Measurements from ENCODE around the gene TBC1D4. TPM values are rescaled to one million over a fixed set of nuclear protein-coding genes. Genes with fewer than 3 reads are reported as not detected.
"Not testable (repeated sequence)": the region's sequence is repeated elsewhere in the genome, so short reads cannot be mapped to it uniquely, and the experiment has no call there.

Gene TBC1D4
- total and polyA plus RNA-seq, 2 donors: 18.8 to 22.8 TPM

DNA sequence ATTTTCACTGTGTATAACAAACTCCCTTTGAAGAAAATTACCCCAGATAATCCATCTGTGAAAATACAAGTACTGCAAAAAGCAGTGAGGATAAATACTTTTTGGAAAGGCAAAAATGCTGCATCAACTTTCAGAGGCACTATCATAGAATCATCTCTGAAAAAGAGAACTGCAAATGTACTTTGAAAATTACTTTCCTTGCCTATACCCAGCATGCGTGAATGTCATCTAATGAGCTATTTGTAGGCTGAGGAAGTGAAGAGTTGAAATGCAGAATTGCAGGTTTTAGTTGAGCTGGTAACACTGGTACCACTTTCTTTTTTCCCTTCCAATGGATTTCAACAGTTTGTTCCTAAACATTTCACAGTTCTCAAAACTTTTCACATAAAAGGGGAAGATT lies 196.7 kb downstream of the TBC1D4 start:
- H3K4me3 ChIP-seq (ENCODE audit: low read length in 2 of 2): no peak overlapping the region
- H3K9me3 ChIP-seq (ENCODE audit: control insufficient read depth in 2 of 2, insufficient read depth in 1 of 2, low read length in 1 of 2): no peaks in the 10 kb centered on the region
- WGBS: 94% methylated on average over 1 of the region's 1 CpG
- H3K27me3 ChIP-seq (ENCODE audit: control insufficient read depth in 2 of 2, insufficient read depth in 1 of 2, low read length in 1 of 2): no peaks in the 10 kb centered on the region
- H3K4me1 ChIP-seq (ENCODE audit: control insufficient read depth in 2 of 2, insufficient read depth in 2 of 2, low read length in 2 of 2): no peaks in the 10 kb centered on the region
- H3K36me3 ChIP-seq (ENCODE audit: control insufficient read depth in 2 of 2, insufficient read depth in 2 of 2, low read length in 1 of 2): peaks cover 0 to 3% of the 10 kb centered on the region in 2 donors
- H3K27ac ChIP-seq (ENCODE audit: low read depth in 1 of 2, low read length in 1 of 2): no peak overlapping the region
- no peak for DNase-seq (ENCODE audit: low read depth in 6 of 9, low spot score in 9 of 9)

DNA sequence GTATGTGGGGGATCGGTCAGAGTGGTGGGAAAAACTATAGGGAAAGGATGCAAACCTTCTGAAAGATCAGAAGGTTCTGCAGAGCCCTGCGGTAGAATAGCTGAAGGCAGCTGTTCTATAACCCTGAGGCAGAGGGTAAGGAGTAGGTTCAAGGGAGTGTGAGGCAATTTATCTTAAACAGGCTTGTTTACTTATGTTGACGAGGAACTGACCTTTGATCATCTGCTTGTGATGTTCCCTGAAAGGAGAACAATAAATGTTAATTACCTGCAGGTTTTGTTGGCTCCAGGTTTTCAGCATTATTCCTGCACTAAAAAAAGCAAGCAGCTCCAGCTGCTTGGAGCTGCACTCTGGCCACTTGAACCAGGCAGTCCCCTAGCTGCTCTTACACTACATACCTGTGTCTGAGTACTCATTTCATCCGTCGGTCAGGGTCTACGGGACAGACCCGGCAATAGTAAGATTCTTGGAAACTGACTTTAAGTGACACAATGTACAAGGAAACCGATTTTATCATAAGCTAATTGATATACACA lies 202.1 kb downstream of the TBC1D4 start:
- WGBS: 96% methylated on average over 8 of the region's 8 CpGs

DNA sequence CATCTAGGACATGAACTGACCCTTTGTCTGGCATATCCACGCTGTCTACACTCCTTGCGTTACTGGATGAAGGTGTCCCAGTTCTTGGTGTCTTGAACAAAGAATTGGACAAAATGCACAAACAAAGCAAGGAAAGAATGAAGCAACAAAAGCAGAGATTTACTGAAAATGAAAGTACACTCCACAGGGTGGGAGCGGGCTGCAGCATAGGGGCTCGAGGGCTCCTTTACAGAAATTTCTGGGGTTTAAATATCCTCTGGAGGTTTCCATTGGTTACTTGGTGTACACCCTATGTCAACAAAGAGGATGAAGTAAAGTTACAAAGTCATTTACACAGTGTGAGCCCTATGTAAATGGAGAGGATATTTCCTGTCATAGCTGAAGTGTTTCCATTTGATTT lies 208.3 kb downstream of the TBC1D4 start:
- H3K36me3 ChIP-seq (ENCODE audit: control insufficient read depth in 2 of 2, insufficient read depth in 2 of 2, low read length in 1 of 2); H3K4me3 ChIP-seq (ENCODE audit: low read length in 2 of 2); DNase-seq (ENCODE audit: low read depth in 6 of 9, low spot score in 9 of 9); H3K27me3 ChIP-seq (ENCODE audit: control insufficient read depth in 2 of 2, insufficient read depth in 1 of 2, low read length in 1 of 2); H3K4me1 ChIP-seq (ENCODE audit: control insufficient read depth in 2 of 2, insufficient read depth in 2 of 2, low read length in 2 of 2); H3K9me3 ChIP-seq (ENCODE audit: control insufficient read depth in 2 of 2, insufficient read depth in 1 of 2, low read length in 1 of 2); H3K27ac ChIP-seq (ENCODE audit: low read depth in 1 of 2, low read length in 1 of 2): not testable (repeated sequence)
- 97% methylated on average over 4 of the region's 4 CpGs for WGBS

More for the DNA sequence above, 202.1 kb downstream of the TBC1D4 start:
- Histone ChIP-seq H3K4me1 (ENCODE audit: control insufficient read depth in 2 of 2, insufficient read depth in 2 of 2, low read length in 2 of 2) (no peaks in the 10 kb centered on the region), H3K9me3 (ENCODE audit: control insufficient read depth in 2 of 2, insufficient read depth in 1 of 2, low read length in 1 of 2) (no peaks in the 10 kb centered on the region), H3K36me3 (ENCODE audit: control insufficient read depth in 2 of 2, insufficient read depth in 2 of 2, low read length in 1 of 2) (no peaks in the 10 kb centered on the region), H3K4me3 (ENCODE audit: low read length in 2 of 2) (no peak overlapping the region), H3K27ac (ENCODE audit: low read depth in 1 of 2, low read length in 1 of 2) (no peak overlapping the region), H3K27me3 (ENCODE audit: control insufficient read depth in 2 of 2, insufficient read depth in 1 of 2, low read length in 1 of 2) (no peaks in the 10 kb centered on the region)
- no peak for DNase-seq (ENCODE audit: low read depth in 6 of 9, low spot score in 9 of 9)

DNA sequence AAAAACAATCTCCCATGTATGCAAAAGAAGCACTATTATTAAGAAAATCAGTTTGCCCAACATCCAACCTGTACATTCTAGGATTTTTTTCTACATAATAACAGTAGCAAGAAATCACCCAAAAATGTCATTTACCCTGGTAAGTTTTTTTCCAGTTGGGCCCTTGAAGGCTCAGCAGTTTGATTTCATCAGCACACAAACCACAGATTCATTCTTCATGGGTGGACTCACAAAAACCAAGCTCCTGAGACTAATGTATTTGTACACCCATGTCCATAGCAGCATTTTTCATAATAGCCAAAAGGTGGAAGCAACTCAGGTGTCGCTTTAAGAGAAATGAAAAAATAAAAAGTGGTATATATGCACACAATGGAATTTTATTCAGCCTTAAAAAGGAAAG lies 210.1 kb downstream of the TBC1D4 start:
- H3K4me3 ChIP-seq (ENCODE audit: low read length in 2 of 2): no peak overlapping the region
- no peaks in the 10 kb centered on the region for H3K36me3 ChIP-seq (ENCODE audit: control insufficient read depth in 2 of 2, insufficient read depth in 2 of 2, low read length in 1 of 2)
- no peaks in the 10 kb centered on the region for H3K9me3 ChIP-seq (ENCODE audit: control insufficient read depth in 2 of 2, insufficient read depth in 1 of 2, low read length in 1 of 2)
- 99% methylated on average over 1 of the region's 1 CpG for WGBS
- H3K27me3 ChIP-seq (ENCODE audit: control insufficient read depth in 2 of 2, insufficient read depth in 1 of 2, low read length in 1 of 2): no peaks in the 10 kb centered on the region
- H3K27ac ChIP-seq (ENCODE audit: low read depth in 1 of 2, low read length in 1 of 2): no peak overlapping the region
- DNase-seq (ENCODE audit: low read depth in 6 of 9, low spot score in 9 of 9): no peak
- no peaks in the 10 kb centered on the region for H3K4me1 ChIP-seq (ENCODE audit: control insufficient read depth in 2 of 2, insufficient read depth in 2 of 2, low read length in 2 of 2)

DNA sequence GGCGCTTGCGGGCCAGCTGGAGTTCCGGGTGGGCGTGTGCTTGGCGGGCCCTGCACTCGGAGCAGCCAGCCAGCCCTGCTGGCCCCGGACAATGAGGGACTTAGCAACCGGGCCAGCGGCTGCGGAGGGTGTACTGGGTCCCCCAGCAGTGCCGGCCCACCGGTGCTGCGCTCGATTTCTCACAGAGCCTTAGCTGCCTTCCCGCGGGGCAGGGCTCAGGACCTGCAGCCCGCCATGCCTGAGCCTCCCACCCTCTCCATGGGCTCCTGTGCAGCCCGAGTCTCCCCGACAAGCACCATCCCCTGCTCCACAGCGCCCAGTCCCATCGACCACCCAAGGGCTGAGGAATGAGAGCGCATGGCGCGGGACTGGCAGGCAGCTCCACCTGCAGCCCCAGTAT lies 213.5 kb downstream of the TBC1D4 start:
- not testable (repeated sequence) for H3K36me3 ChIP-seq (ENCODE audit: control insufficient read depth in 2 of 2, insufficient read depth in 2 of 2, low read length in 1 of 2); H3K4me3 ChIP-seq (ENCODE audit: low read length in 2 of 2); H3K9me3 ChIP-seq (ENCODE audit: control insufficient read depth in 2 of 2, insufficient read depth in 1 of 2, low read length in 1 of 2); H3K27me3 ChIP-seq (ENCODE audit: control insufficient read depth in 2 of 2, insufficient read depth in 1 of 2, low read length in 1 of 2); H3K4me1 ChIP-seq (ENCODE audit: control insufficient read depth in 2 of 2, insufficient read depth in 2 of 2, low read length in 2 of 2); H3K27ac ChIP-seq (ENCODE audit: low read depth in 1 of 2, low read length in 1 of 2); DNase-seq (ENCODE audit: low read depth in 6 of 9, low spot score in 9 of 9)
- WGBS: 96% methylated on average over 24 of the region's 24 CpGs

DNA sequence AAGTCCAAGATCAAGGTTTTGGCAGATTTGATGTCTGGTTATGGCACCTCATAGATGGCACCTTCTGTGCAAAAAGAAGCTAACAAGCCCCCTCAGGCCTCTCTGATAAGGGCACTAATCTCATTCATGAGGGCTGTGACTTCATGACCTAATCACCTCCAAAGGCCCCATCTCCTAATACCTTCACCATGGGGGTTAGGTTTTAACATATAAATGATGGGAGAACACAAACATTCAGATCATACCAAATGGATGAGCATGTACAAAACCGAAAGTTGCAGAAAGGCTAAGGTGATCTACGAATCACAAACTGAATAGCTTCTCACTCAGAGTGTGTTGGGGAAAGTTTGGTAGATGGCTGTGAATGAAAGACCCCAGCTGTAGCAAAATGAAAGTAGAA lies 217.4 kb downstream of the TBC1D4 start:
- 96% methylated on average over 2 of the region's 2 CpGs for WGBS
- Histone ChIP-seq H3K4me1 (ENCODE audit: control insufficient read depth in 2 of 2, insufficient read depth in 2 of 2, low read length in 2 of 2) (no peaks in the 10 kb centered on the region), H3K4me3 (ENCODE audit: low read length in 2 of 2) (no peak overlapping the region), H3K9me3 (ENCODE audit: control insufficient read depth in 2 of 2, insufficient read depth in 1 of 2, low read length in 1 of 2) (no peaks in the 10 kb centered on the region), H3K36me3 (ENCODE audit: control insufficient read depth in 2 of 2, insufficient read depth in 2 of 2, low read length in 1 of 2) (no peaks in the 10 kb centered on the region), H3K27me3 (ENCODE audit: control insufficient read depth in 2 of 2, insufficient read depth in 1 of 2, low read length in 1 of 2) (no peaks in the 10 kb centered on the region), H3K27ac (ENCODE audit: low read depth in 1 of 2, low read length in 1 of 2) (no peak overlapping the region)
- DNase-seq (ENCODE audit: low read depth in 6 of 9, low spot score in 9 of 9): no peak

DNA sequence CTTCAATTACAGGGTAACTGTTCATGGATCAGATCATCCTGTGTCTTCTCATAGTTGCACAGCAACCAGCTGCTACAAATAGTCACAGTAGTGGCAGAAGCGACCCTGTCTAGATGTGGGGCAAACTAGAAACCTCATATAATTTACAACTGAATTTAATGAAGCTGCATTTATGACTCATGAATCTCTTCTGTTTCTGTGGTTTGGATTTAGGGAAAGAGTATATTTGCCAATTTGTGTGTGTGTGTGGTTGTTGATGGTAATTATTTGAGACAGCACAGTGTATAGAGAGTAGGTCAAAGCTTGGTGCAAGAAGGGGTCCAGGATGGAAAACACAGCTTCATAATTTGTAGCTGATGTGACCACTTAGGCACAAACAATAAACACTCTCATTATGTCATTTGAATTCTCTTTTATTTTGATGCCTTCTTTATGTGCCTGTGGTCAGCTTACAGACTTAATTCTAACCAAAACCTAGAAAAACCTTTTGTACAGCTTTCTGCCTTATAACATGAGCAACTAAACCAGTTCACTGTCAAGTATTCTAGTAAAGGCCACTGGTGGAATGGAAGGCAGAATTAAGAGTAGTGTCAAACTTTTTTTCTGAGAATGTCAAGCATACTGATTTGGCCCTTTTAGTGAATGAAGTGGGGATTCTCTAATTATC lies 218.1 kb downstream of the TBC1D4 start:
- H3K36me3 ChIP-seq (ENCODE audit: control insufficient read depth in 2 of 2, insufficient read depth in 2 of 2, low read length in 1 of 2): no peaks in the 10 kb centered on the region
- H3K4me3 ChIP-seq (ENCODE audit: low read length in 2 of 2): no peak overlapping the region
- H3K27ac ChIP-seq (ENCODE audit: low read depth in 1 of 2, low read length in 1 of 2): no peak overlapping the region
- no peaks in the 10 kb centered on the region for H3K4me1 ChIP-seq (ENCODE audit: control insufficient read depth in 2 of 2, insufficient read depth in 2 of 2, low read length in 2 of 2)
- no peaks in the 10 kb centered on the region for H3K27me3 ChIP-seq (ENCODE audit: control insufficient read depth in 2 of 2, insufficient read depth in 1 of 2, low read length in 1 of 2)
- no peak for DNase-seq (ENCODE audit: low read depth in 6 of 9, low spot score in 9 of 9)
- no peaks in the 10 kb centered on the region for H3K9me3 ChIP-seq (ENCODE audit: control insufficient read depth in 2 of 2, insufficient read depth in 1 of 2, low read length in 1 of 2)
- WGBS: 93% methylated on average over 1 of the region's 1 CpG

DNA sequence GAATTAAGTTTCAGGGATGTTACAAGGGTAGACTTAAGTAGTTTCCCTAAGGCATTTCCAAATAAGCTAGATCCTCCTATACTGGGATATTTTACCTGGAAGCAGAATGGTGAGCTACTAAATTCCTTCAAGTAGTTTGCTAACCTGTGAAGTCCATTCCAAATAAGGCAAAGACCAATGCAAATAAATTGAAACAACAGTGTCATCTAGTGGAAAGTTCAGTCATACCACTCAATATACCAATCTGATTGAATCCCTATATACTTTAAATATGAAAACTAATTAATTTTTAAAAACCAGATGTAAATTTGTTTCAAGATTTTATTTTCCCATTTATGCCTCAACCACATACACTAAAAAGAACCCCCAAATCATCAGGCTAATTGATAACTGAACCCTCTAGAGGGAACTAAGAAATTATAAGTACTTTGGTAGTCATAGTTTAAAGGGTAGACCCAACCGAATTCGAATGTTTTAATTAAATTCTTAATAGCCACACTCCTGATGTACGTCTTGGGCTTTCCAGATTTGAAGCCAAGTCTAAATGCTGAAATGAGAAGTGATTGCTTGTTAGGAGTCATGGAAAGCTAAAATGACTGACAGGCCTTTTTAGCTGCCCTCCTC lies 223.7 kb downstream of the TBC1D4 start:
- Histone ChIP-seq H3K27me3 (ENCODE audit: control insufficient read depth in 2 of 2, insufficient read depth in 1 of 2, low read length in 1 of 2) (no peaks in the 10 kb centered on the region), H3K27ac (ENCODE audit: low read depth in 1 of 2, low read length in 1 of 2) (no peak overlapping the region), H3K9me3 (ENCODE audit: control insufficient read depth in 2 of 2, insufficient read depth in 1 of 2, low read length in 1 of 2) (no peaks in the 10 kb centered on the region), H3K4me1 (ENCODE audit: control insufficient read depth in 2 of 2, insufficient read depth in 2 of 2, low read length in 2 of 2) (no peaks in the 10 kb centered on the region), H3K4me3 (ENCODE audit: low read length in 2 of 2) (no peak overlapping the region), H3K36me3 (ENCODE audit: control insufficient read depth in 2 of 2, insufficient read depth in 2 of 2, low read length in 1 of 2) (no peaks in the 10 kb centered on the region)
- peak in 4 of 9 donors; percentile 2 to 28 (median 6) for DNase-seq (ENCODE audit: low read depth in 6 of 9, low spot score in 9 of 9)
- WGBS: 95% methylated on average over 3 of the region's 3 CpGs

DNA sequence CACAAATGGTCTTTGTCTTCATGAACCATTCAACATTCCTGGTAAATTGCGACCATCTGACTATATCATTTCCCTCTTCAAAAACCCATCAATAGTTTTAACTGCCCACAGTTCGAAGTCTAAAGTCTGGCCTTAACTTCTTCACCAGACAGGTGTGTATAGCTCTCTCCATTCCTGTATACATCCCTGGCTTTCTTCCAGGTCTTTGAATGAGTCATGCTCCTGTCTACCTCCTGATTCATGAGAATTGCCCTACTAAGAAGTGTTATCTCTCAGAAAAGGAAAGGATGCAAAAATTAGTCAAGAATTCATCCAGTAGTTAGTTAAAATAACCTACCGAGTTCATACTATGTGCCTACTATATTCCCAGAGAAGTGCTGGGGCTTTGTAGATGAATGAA lies 225.0 kb downstream of the TBC1D4 start:
- Histone ChIP-seq H3K4me3 (ENCODE audit: low read length in 2 of 2) (no peak overlapping the region), H3K27me3 (ENCODE audit: control insufficient read depth in 2 of 2, insufficient read depth in 1 of 2, low read length in 1 of 2) (no peaks in the 10 kb centered on the region), H3K36me3 (ENCODE audit: control insufficient read depth in 2 of 2, insufficient read depth in 2 of 2, low read length in 1 of 2) (no peaks in the 10 kb centered on the region), H3K4me1 (ENCODE audit: control insufficient read depth in 2 of 2, insufficient read depth in 2 of 2, low read length in 2 of 2) (no peaks in the 10 kb centered on the region), H3K27ac (ENCODE audit: low read depth in 1 of 2, low read length in 1 of 2) (no peak overlapping the region), H3K9me3 (ENCODE audit: control insufficient read depth in 2 of 2, insufficient read depth in 1 of 2, low read length in 1 of 2) (no peaks in the 10 kb centered on the region)
- WGBS: 92% methylated on average over 3 of the region's 3 CpGs
- DNase-seq (ENCODE audit: low read depth in 6 of 9, low spot score in 9 of 9): no peak

Measured in thymus (tissue), 11 donors.